ENCODE measurements around the gene SH3BGR. TPM values are rescaled to one million over a fixed set of nuclear protein-coding genes. Genes with fewer than 3 reads are reported as not detected.

SH3BGR gene
- total and polyA plus RNA-seq, 2 donors: 3.0 to 9.8 TPM

GRCh38 chr21:39518847-39519210, 67.1 kb downstream of the SH3BGR start:
- H3K36me3 ChIP-seq (ENCODE audit: control insufficient read depth in 2 of 2, insufficient read depth in 2 of 2, low read length in 1 of 2): no peaks in the 10 kb centered on the region
- no peaks in the 10 kb centered on the region for H3K9me3 ChIP-seq (ENCODE audit: control insufficient read depth in 2 of 2, insufficient read depth in 1 of 2, low read length in 1 of 2)
- no peak overlapping the region for H3K4me3 ChIP-seq (ENCODE audit: low read length in 2 of 2)
- H3K27ac ChIP-seq (ENCODE audit: low read depth in 1 of 2, low read length in 1 of 2): no peak overlapping the region
- 94% methylated on average over 5 of the region's 5 CpGs for WGBS
- H3K4me1 ChIP-seq (ENCODE audit: control insufficient read depth in 2 of 2, insufficient read depth in 2 of 2, low read length in 2 of 2): no peaks in the 10 kb centered on the region
- no peaks in the 10 kb centered on the region for H3K27me3 ChIP-seq (ENCODE audit: control insufficient read depth in 2 of 2, insufficient read depth in 1 of 2, low read length in 1 of 2)
- DNase-seq (ENCODE audit: low read depth in 6 of 9, low spot score in 9 of 9): peak in 1 of 9 donors; percentile 5

- H3K27ac ChIP-seq (ENCODE audit: low read depth in 1 of 2, low read length in 1 of 2): no peak overlapping the region
- H3K9me3 ChIP-seq (ENCODE audit: control insufficient read depth in 2 of 2, insufficient read depth in 1 of 2, low read length in 1 of 2): no peaks in the 10 kb centered on the region
- no peaks in the 10 kb centered on the region for H3K4me1 ChIP-seq (ENCODE audit: control insufficient read depth in 2 of 2, insufficient read depth in 2 of 2, low read length in 2 of 2)
- H3K27me3 ChIP-seq (ENCODE audit: control insufficient read depth in 2 of 2, insufficient read depth in 1 of 2, low read length in 1 of 2): no peaks in the 10 kb centered on the region
- no peak for DNase-seq (ENCODE audit: low read depth in 6 of 9, low spot score in 9 of 9)
- H3K36me3 ChIP-seq (ENCODE audit: control insufficient read depth in 2 of 2, insufficient read depth in 2 of 2, low read length in 1 of 2): no peaks in the 10 kb centered on the region
- no peak overlapping the region for H3K4me3 ChIP-seq (ENCODE audit: low read length in 2 of 2)
- WGBS: 96% methylated on average over 8 of the region's 8 CpGs
These were observed 68.1 kb downstream of the SH3BGR start for GRCh38 chr21:39519835-39520234.

GRCh38 chr21:39523399-39523798, 71.6 kb downstream of the SH3BGR start:
- Histone ChIP-seq H3K4me1 (ENCODE audit: control insufficient read depth in 2 of 2, insufficient read depth in 2 of 2, low read length in 2 of 2) (no peaks in the 10 kb centered on the region), H3K27ac (ENCODE audit: low read depth in 1 of 2, low read length in 1 of 2) (no peak overlapping the region), H3K27me3 (ENCODE audit: control insufficient read depth in 2 of 2, insufficient read depth in 1 of 2, low read length in 1 of 2) (peaks cover 0 to 1% of the 10 kb centered on the region in 2 donors), H3K9me3 (ENCODE audit: control insufficient read depth in 2 of 2, insufficient read depth in 1 of 2, low read length in 1 of 2) (no peaks in the 10 kb centered on the region), H3K4me3 (ENCODE audit: low read length in 2 of 2) (no peak overlapping the region), H3K36me3 (ENCODE audit: control insufficient read depth in 2 of 2, insufficient read depth in 2 of 2, low read length in 1 of 2) (no peaks in the 10 kb centered on the region)
- DNase-seq (ENCODE audit: low read depth in 6 of 9, low spot score in 9 of 9): no peak

- no peak for DNase-seq (ENCODE audit: low read depth in 6 of 9, low spot score in 9 of 9)
- 92% methylated on average over 1 of the region's 1 CpG for WGBS
- Histone ChIP-seq H3K4me3 (ENCODE audit: low read length in 2 of 2) (no peak overlapping the region), H3K27me3 (ENCODE audit: control insufficient read depth in 2 of 2, insufficient read depth in 1 of 2, low read length in 1 of 2) (peaks cover 0 to 2% of the 10 kb centered on the region in 2 donors), H3K9me3 (ENCODE audit: control insufficient read depth in 2 of 2, insufficient read depth in 1 of 2, low read length in 1 of 2) (no peaks in the 10 kb centered on the region), H3K36me3 (ENCODE audit: control insufficient read depth in 2 of 2, insufficient read depth in 2 of 2, low read length in 1 of 2) (no peaks in the 10 kb centered on the region), H3K4me1 (ENCODE audit: control insufficient read depth in 2 of 2, insufficient read depth in 2 of 2, low read length in 2 of 2) (no peaks in the 10 kb centered on the region), H3K27ac (ENCODE audit: low read depth in 1 of 2, low read length in 1 of 2) (no peak overlapping the region)
These were observed 72.1 kb downstream of the SH3BGR start for GRCh38 chr21:39523915-39524314.

GRCh38 chr21:39525129-39525528, 73.4 kb downstream of the SH3BGR start:
- no peaks in the 10 kb centered on the region for H3K9me3 ChIP-seq (ENCODE audit: control insufficient read depth in 2 of 2, insufficient read depth in 1 of 2, low read length in 1 of 2)
- peaks cover 0 to 2% of the 10 kb centered on the region in 2 donors for H3K27me3 ChIP-seq (ENCODE audit: control insufficient read depth in 2 of 2, insufficient read depth in 1 of 2, low read length in 1 of 2)
- H3K4me3 ChIP-seq (ENCODE audit: low read length in 2 of 2): no peak overlapping the region
- 88% methylated on average over 3 of the region's 3 CpGs for WGBS
- no peak for DNase-seq (ENCODE audit: low read depth in 6 of 9, low spot score in 9 of 9)
- H3K36me3 ChIP-seq (ENCODE audit: control insufficient read depth in 2 of 2, insufficient read depth in 2 of 2, low read length in 1 of 2): no peaks in the 10 kb centered on the region
- H3K27ac ChIP-seq (ENCODE audit: low read depth in 1 of 2, low read length in 1 of 2): no peak overlapping the region
- H3K4me1 ChIP-seq (ENCODE audit: control insufficient read depth in 2 of 2, insufficient read depth in 2 of 2, low read length in 2 of 2): no peaks in the 10 kb centered on the region

GRCh38 chr21:39525601-39526000, 73.8 kb downstream of the SH3BGR start:
- Histone ChIP-seq H3K27me3 (ENCODE audit: control insufficient read depth in 2 of 2, insufficient read depth in 1 of 2, low read length in 1 of 2) (peaks cover 0 to 2% of the 10 kb centered on the region in 2 donors), H3K36me3 (ENCODE audit: control insufficient read depth in 2 of 2, insufficient read depth in 2 of 2, low read length in 1 of 2) (no peaks in the 10 kb centered on the region), H3K4me3 (ENCODE audit: low read length in 2 of 2) (no peak overlapping the region), H3K4me1 (ENCODE audit: control insufficient read depth in 2 of 2, insufficient read depth in 2 of 2, low read length in 2 of 2) (no peaks in the 10 kb centered on the region), H3K9me3 (ENCODE audit: control insufficient read depth in 2 of 2, insufficient read depth in 1 of 2, low read length in 1 of 2) (no peaks in the 10 kb centered on the region), H3K27ac (ENCODE audit: low read depth in 1 of 2, low read length in 1 of 2) (no peak overlapping the region)
- no peak for DNase-seq (ENCODE audit: low read depth in 6 of 9, low spot score in 9 of 9)
- 97% methylated on average over 12 of the region's 12 CpGs for WGBS

- no peak overlapping the region for H3K27ac ChIP-seq (ENCODE audit: low read depth in 1 of 2, low read length in 1 of 2)
- peaks cover 0 to 2% of the 10 kb centered on the region in 2 donors for H3K27me3 ChIP-seq (ENCODE audit: control insufficient read depth in 2 of 2, insufficient read depth in 1 of 2, low read length in 1 of 2)
- no peaks in the 10 kb centered on the region for H3K4me1 ChIP-seq (ENCODE audit: control insufficient read depth in 2 of 2, insufficient read depth in 2 of 2, low read length in 2 of 2)
- no peaks in the 10 kb centered on the region for H3K36me3 ChIP-seq (ENCODE audit: control insufficient read depth in 2 of 2, insufficient read depth in 2 of 2, low read length in 1 of 2)
- H3K9me3 ChIP-seq (ENCODE audit: control insufficient read depth in 2 of 2, insufficient read depth in 1 of 2, low read length in 1 of 2): no peaks in the 10 kb centered on the region
- WGBS: 84% methylated on average over 5 of the region's 5 CpGs
- H3K4me3 ChIP-seq (ENCODE audit: low read length in 2 of 2): no peak overlapping the region
- no peak for DNase-seq (ENCODE audit: low read depth in 6 of 9, low spot score in 9 of 9)
These were observed 75.4 kb downstream of the SH3BGR start for GRCh38 chr21:39527067-39527595.

GRCh38 chr21:39527664-39528381, 76.1 kb downstream of the SH3BGR start:
- Histone ChIP-seq H3K4me3 (ENCODE audit: low read length in 2 of 2) (no peak overlapping the region), H3K4me1 (ENCODE audit: control insufficient read depth in 2 of 2, insufficient read depth in 2 of 2, low read length in 2 of 2) (no peaks in the 10 kb centered on the region), H3K36me3 (ENCODE audit: control insufficient read depth in 2 of 2, insufficient read depth in 2 of 2, low read length in 1 of 2) (no peaks in the 10 kb centered on the region), H3K27ac (ENCODE audit: low read depth in 1 of 2, low read length in 1 of 2) (no peak overlapping the region), H3K9me3 (ENCODE audit: control insufficient read depth in 2 of 2, insufficient read depth in 1 of 2, low read length in 1 of 2) (no peaks in the 10 kb centered on the region), H3K27me3 (ENCODE audit: control insufficient read depth in 2 of 2, insufficient read depth in 1 of 2, low read length in 1 of 2) (peaks cover 0 to 2% of the 10 kb centered on the region in 2 donors)
- WGBS: 26% methylated on average over 8 of the region's 8 CpGs
- DNase-seq (ENCODE audit: low read depth in 6 of 9, low spot score in 9 of 9): no peak

- Histone ChIP-seq H3K27ac (ENCODE audit: low read depth in 1 of 2, low read length in 1 of 2) (no peak overlapping the region), H3K36me3 (ENCODE audit: control insufficient read depth in 2 of 2, insufficient read depth in 2 of 2, low read length in 1 of 2) (no peaks in the 10 kb centered on the region), H3K4me1 (ENCODE audit: control insufficient read depth in 2 of 2, insufficient read depth in 2 of 2, low read length in 2 of 2) (no peaks in the 10 kb centered on the region), H3K9me3 (ENCODE audit: control insufficient read depth in 2 of 2, insufficient read depth in 1 of 2, low read length in 1 of 2) (no peaks in the 10 kb centered on the region), H3K27me3 (ENCODE audit: control insufficient read depth in 2 of 2, insufficient read depth in 1 of 2, low read length in 1 of 2) (peaks cover 0 to 2% of the 10 kb centered on the region in 2 donors), H3K4me3 (ENCODE audit: low read length in 2 of 2) (no peak overlapping the region)
- 85% methylated on average over 4 of the region's 4 CpGs for WGBS
- DNase-seq (ENCODE audit: low read depth in 6 of 9, low spot score in 9 of 9): no peak
These were observed 77.3 kb downstream of the SH3BGR start for GRCh38 chr21:39529026-39529425.
